CD4-positive, alpha-beta T cell (primary cell): Measurements from ENCODE around the gene ATF7IP. TPM values are rescaled to one million over a fixed set of nuclear protein-coding genes. Genes with fewer than 3 reads are reported as not detected.

ENCODE experiments used
- ATAC-seq: fragments of 200-7000 bp; cut with Tn5 transposase; one replicate; pipeline ENCODE4 v1.10.0; 2022; ENCODE audit warnings: mild to moderate bottlenecking; ENCODE audit not compliant: poor library complexity
- CTCF ChIA-PET: fragments of 350-600 bp; sonication (Branson Sonifier 250); formaldehyde crosslinking; loops from one replicate; lab custom pipeline; 2021; ENCODE audit warnings: antibody characterized with exemption, inconsistent platforms; lab: Charles Lee
- POLR2A ChIA-PET: fragments of 350-600 bp; sonication (Branson Sonifier 250); formaldehyde crosslinking; loops from one replicate; lab custom pipeline; 2021; ENCODE audit warnings: antibody characterized with exemption, inconsistent platforms; lab: Charles Lee
- DNase-seq, 14 experiments: peaks; one replicate each; pipeline ENCODE4 v3.0.0-alpha.2; 2013 to 2020; ENCODE audit warnings: mixed read lengths in 2 of 14
- H3K27ac ChIP-seq, 2 donors: one replicate each; pipeline versions ENCODE4 v1.5.1 to v1.7.0; 2013; ENCODE audit warnings: low read length in 2 of 2, low read depth in 1 of 2, mild to moderate bottlenecking in 1 of 2
- H3K27me3 ChIP-seq, 2 experiments: 1 replicate in 1 of 2; 2 replicates in 1 of 2; pipeline versions ENCODE4 v1.6.1 to v1.7.0; 2013; ENCODE audit warnings: low read length in 2 of 2, control low read depth in 1 of 2, mild to moderate bottlenecking in 1 of 2, moderate library complexity in 1 of 2; ENCODE audit not compliant: insufficient read depth in 2 of 2, control insufficient read depth in 1 of 2
- H3K36me3 ChIP-seq: one replicate; pipeline ENCODE4 v1.6.1; 2013; ENCODE audit warnings: low read length, control low read depth; ENCODE audit not compliant: insufficient read depth
- H3K4me1 ChIP-seq: one replicate; pipeline ENCODE4 v1.6.1; 2013; ENCODE audit warnings: low read length, control low read depth; ENCODE audit not compliant: insufficient read depth
- H3K4me3 ChIP-seq: one replicate; pipeline ENCODE4 v1.5.1; 2013; ENCODE audit warnings: mild to moderate bottlenecking, low read length, moderate library complexity
- H3K9me3 ChIP-seq, 2 experiments: 1 replicate in 1 of 2; 2 replicates in 1 of 2; pipeline versions ENCODE4 v1.6.1 to v1.7.0; 2013; ENCODE audit warnings: low read length in 2 of 2, mild to moderate bottlenecking in 2 of 2, control low read depth in 1 of 2, moderate library complexity in 1 of 2; ENCODE audit not compliant: control insufficient read depth in 1 of 2, insufficient read depth in 1 of 2
- H3K27ac Mint-ChIP-seq: one replicate; pipeline ENCODE4 v1.8.0; 2020; ENCODE audit warnings: mixed read lengths
- H3K27me3 Mint-ChIP-seq: one replicate; pipeline ENCODE4 v1.8.0; 2021; ENCODE audit warnings: mixed read lengths
- H3K36me3 Mint-ChIP-seq: one replicate; pipeline ENCODE4 v1.8.0; 2021; ENCODE audit warnings: low read depth, mixed read lengths
- H3K4me1 Mint-ChIP-seq: one replicate; pipeline ENCODE4 v1.8.0; 2021; ENCODE audit warnings: low read depth, mixed read lengths
- H3K4me3 Mint-ChIP-seq: one replicate; pipeline ENCODE4 v1.8.0; 2020; ENCODE audit warnings: mild to moderate bottlenecking, mixed read lengths
- H3K9me3 Mint-ChIP-seq: one replicate; pipeline ENCODE4 v1.8.0; 2020; ENCODE audit warnings: mixed read lengths
- CTCF ChIP-seq: fragments of 200-600 bp; IDR thresholded peaks from one replicate; pipeline ENCODE4 v1.8.0; 2022; ENCODE audit warnings: antibody characterized with exemption, mild to moderate bottlenecking
- intact Hi-C, 2 experiments: fragments of 100-400 bp; cut with DNase I in 1 of 2; cut with micrococcal nuclease in 1 of 2; formaldehyde crosslinking; loops; one replicate each; pipeline versions ENCODE4 v1.15.1 to v1.9.0; 2023 to 2025; cut with DNase I, micrococcal nuclease
- total RNA-seq, 174 experiments: library from RNA in 2 of 174; stranded (reverse) in 2 of 174; gene quantifications; one replicate each; pipeline ENCODE4 v1.2.3 and lab custom pipeline; 2021 to 2026

Gene ATF7IP
- total RNA-seq, 2 experiments from 2014 or later, result 134 to 143 TPM

- peaks cover 0 to 6% of the 10 kb centered on the region in 2 experiments for H3K9me3 ChIP-seq
- CTCF ChIA-PET, result interaction anchor here (0.6 to 1.7 kb wide), 8 partner anchors 13 to 178 kb away, joined by 3 to 13 read pairs (median 6); partner anchors contain the start of gene ATF7IP
- Mint-ChIP-seq H3K27ac (peak overlapping the region; percentile 75), H3K4me1 (peaks cover 62% of the 10 kb centered on the region), H3K4me3 (peak overlapping the region; percentile 40), H3K36me3 (peaks cover 22% of the 10 kb centered on the region), H3K9me3 (no peaks in the 10 kb centered on the region), H3K27me3 (no peaks in the 10 kb centered on the region)
- POLR2A ChIA-PET, result interaction anchor here (0.9 to 8.1 kb wide), 17 partner anchors 9 to 354 kb away, joined by 3 to 207 read pairs (median 9); partner anchors contain the start of gene ATF7IP
- intact Hi-C loops, result loop anchor here in 1 of 2 experiments (2.0 kb wide), 2 partner anchors 22 to 32 kb away; no protein-coding TSS in a partner anchor
- peak in 5 of 14 experiments; percentile 24 to 92 (median 83) for DNase-seq
- peak; percentile 36 for TF ChIP-seq CTCF
- H3K4me3 ChIP-seq, result no peak overlapping the region
- H3K27me3 ChIP-seq, result no peaks in the 10 kb centered on the region
- H3K36me3 ChIP-seq, result peaks cover 8% of the 10 kb centered on the region
- peak; percentile 74 for ATAC-seq
- peaks cover 18% of the 10 kb centered on the region for H3K4me1 ChIP-seq
- peak overlapping the region; percentile 33 to 41 for H3K27ac ChIP-seq
Measured at GRCh38 chr12:14416658-14417057, 51.2 kb downstream of the ATF7IP start.

GRCh38 chr12:14417715-14418114, 52.2 kb downstream of the ATF7IP start:
- ATAC-seq (peak; percentile 65), DNase-seq (peak; percentile 34 to 91 (median 62))
- peaks cover 14% of the 10 kb centered on the region for H3K36me3 ChIP-seq
- Mint-ChIP-seq H3K27me3 (no peaks in the 10 kb centered on the region), H3K4me1 (peaks cover 62% of the 10 kb centered on the region), H3K4me3 (peak overlapping the region; percentile 82), H3K36me3 (peaks cover 28% of the 10 kb centered on the region), H3K27ac (peak overlapping the region; percentile 75), H3K9me3 (no peaks in the 10 kb centered on the region)
- POLR2A ChIA-PET, result interaction anchor here (0.7 to 8.1 kb wide), 16 partner anchors 15 to 1493 kb away, joined by 3 to 207 read pairs (median 10); partner anchors contain the start of gene ATF7IP
- H3K9me3 ChIP-seq, result peaks cover 0 to 8% of the 10 kb centered on the region in 2 experiments
- peak overlapping the region; percentile 5 to 52 for H3K27ac ChIP-seq
- CTCF ChIA-PET, result interaction anchor here (1.0 to 1.3 kb wide), 3 partner anchors 21 to 52 kb away, joined by 3 to 8 read pairs (median 4); partner anchors contain the start of gene ATF7IP
- H3K4me1 ChIP-seq, result peaks cover 16% of the 10 kb centered on the region
- intact Hi-C loops, result loop anchor here in 1 of 2 experiments (1.0 to 2.0 kb wide), 5 partner anchors 23 to 179 kb away; partner anchors contain the start of gene ATF7IP
- H3K4me3 ChIP-seq, result peak overlapping the region; percentile 33
- no peaks in the 10 kb centered on the region for H3K27me3 ChIP-seq
- TF ChIP-seq CTCF, result no peak

- H3K27ac ChIP-seq, result peak overlapping the region; percentile 5 to 52
- intact Hi-C loops, result loop anchor here in 1 of 2 experiments (1.0 kb wide), 3 partner anchors 53 to 180 kb away; partner anchors contain the start of gene ATF7IP
Measured at GRCh38 chr12:14418451-14418890, 53.0 kb downstream of the ATF7IP start.

More at GRCh38 chr12:14418451-14418890, 53.0 kb downstream of the ATF7IP start:
- H3K4me3 ChIP-seq, result peak overlapping the region; percentile 33
- Mint-ChIP-seq H3K9me3 (no peaks in the 10 kb centered on the region), H3K4me1 (peaks cover 62% of the 10 kb centered on the region), H3K4me3 (peak overlapping the region; percentile 44), H3K36me3 (peaks cover 36% of the 10 kb centered on the region), H3K27me3 (no peaks in the 10 kb centered on the region), H3K27ac (peak overlapping the region; percentile 75)
- H3K9me3 ChIP-seq, result peaks cover 0 to 8% of the 10 kb centered on the region in 2 experiments
- ChIA-PET CTCF (interaction anchor here (1.0 to 1.3 kb wide), 3 partner anchors 22 to 53 kb away, joined by 3 to 8 read pairs (median 4); partner anchors contain the start of gene ATF7IP), POLR2A (interaction anchor here (1.0 to 8.1 kb wide), 13 partner anchors 15 to 1492 kb away, joined by 4 to 207 read pairs (median 11); partner anchors contain the start of gene ATF7IP)
- peaks cover 13% of the 10 kb centered on the region for H3K4me1 ChIP-seq
- DNase-seq, result peak in 3 of 14 experiments; percentile 68 to 76 (median 71)
- ATAC-seq, result peak; percentile 53
- H3K27me3 ChIP-seq, result no peaks in the 10 kb centered on the region
- H3K36me3 ChIP-seq, result peaks cover 14% of the 10 kb centered on the region
- TF ChIP-seq CTCF, result peak; percentile 69
